Smooth muscle cell (in vitro differentiated cells): Measurements from ENCODE around the gene ADPRHL1. TPM values are rescaled to one million over a fixed set of nuclear protein-coding genes. Genes with fewer than 3 reads are reported as not detected.

Experiments
- DNase-seq: peaks from one replicate; lab custom pipeline; 2025; ENCODE audit not compliant: unreplicated experiment; lab: John Stamatoyannopoulos, UW
- H2AFZ ChIP-seq: fragments of 200-600 bp; sonication (generic); 2 replicates; pipeline ENCODE4 v1.6.0; 2016; ENCODE audit warnings: antibody characterized with exemption, low read depth, mild to moderate bottlenecking
- H3F3A ChIP-seq: fragments of 200-600 bp; sonication (generic); 2 replicates; pipeline ENCODE4 v1.6.0; 2017; ENCODE audit warnings: antibody characterized with exemption, low read depth
- H3K27ac ChIP-seq: fragments of 200-600 bp; sonication (generic); 2 replicates; pipeline ENCODE4 v1.5.1; 2016; ENCODE audit warnings: low read depth, mild to moderate bottlenecking
- H3K27me3 ChIP-seq: fragments of 200-600 bp; sonication (generic); 2 replicates; pipeline ENCODE4 v1.6.1; 2016; ENCODE audit warnings: low read depth, mild to moderate bottlenecking
- H3K36me3 ChIP-seq: fragments of 200-600 bp; sonication (generic); 2 replicates; pipeline ENCODE4 v1.5.1; 2016; ENCODE audit warnings: low read depth
- H3K4me1 ChIP-seq: fragments of 200-600 bp; sonication (generic); 2 replicates; pipeline ENCODE4 v1.5.1; 2016; ENCODE audit warnings: low read depth
- H3K4me2 ChIP-seq: fragments of 200-600 bp; sonication (generic); 2 replicates; pipeline ENCODE4 v1.6.0; 2016; ENCODE audit warnings: mild to moderate bottlenecking
- H3K4me3 ChIP-seq: fragments of 200-600 bp; sonication (generic); 2 replicates; pipeline ENCODE4 v1.5.1; 2016; ENCODE audit warnings: mild to moderate bottlenecking
- H3K79me2 ChIP-seq: fragments of 200-600 bp; sonication (generic); 2 replicates; pipeline ENCODE4 v1.6.0; 2016; ENCODE audit warnings: low read depth, mild to moderate bottlenecking
- H3K9ac ChIP-seq: fragments of 200-600 bp; sonication (generic); 2 replicates; pipeline ENCODE4 v1.6.0; 2016; ENCODE audit warnings: low read depth
- H3K9me3 ChIP-seq: fragments of 200-600 bp; sonication (generic); replicated peaks from 2 replicates; pipeline ENCODE4 v1.5.1; 2016; ENCODE audit warnings: low read depth
- H4K20me1 ChIP-seq: fragments of 200-600 bp; sonication (generic); 2 replicates; pipeline ENCODE4 v1.6.0; 2016; ENCODE audit warnings: low read depth
- WGBS: methylation state at CpG from one replicate; pipeline ENCODE4 v1.1.7; 2016; ENCODE audit warnings: low lambda C conversion rate; 5-methylcytosine and 5-hydroxymethylcytosine counted together
- polyA plus RNA-seq: library from polyadenylated mRNA; unstranded; fragments of >200 nt; fragmentation: Nextera tagmentation; extraction: Ambion mirVana; gene quantifications from 2 replicates; pipeline ENCODE4 v1.2.1, GENCODE V29; 2016
- total RNA-seq: library from RNA; depleted of rRNA; stranded (reverse); fragments of >200 nt; gene quantifications from 2 replicates; pipeline ENCODE4 v1.2.3, GENCODE V29; 2014
- TF ChIP-seq, protein P1 (sequence below): fragments of 200-600 bp; sonication (generic); IDR thresholded peaks from 2 replicates; pipeline ENCODE4 v1.5.1; 2017; ENCODE audit warnings: borderline replicate concordance, mild to moderate bottlenecking, antibody characterized with exemption; ENCODE audit not compliant: insufficient read depth, poor library complexity, severe bottlenecking

The ADPRHL1 gene
- total and polyA plus RNA-seq, 2 experiments from 2014 or later: 0.18 to 1.2 TPM

DNA sequence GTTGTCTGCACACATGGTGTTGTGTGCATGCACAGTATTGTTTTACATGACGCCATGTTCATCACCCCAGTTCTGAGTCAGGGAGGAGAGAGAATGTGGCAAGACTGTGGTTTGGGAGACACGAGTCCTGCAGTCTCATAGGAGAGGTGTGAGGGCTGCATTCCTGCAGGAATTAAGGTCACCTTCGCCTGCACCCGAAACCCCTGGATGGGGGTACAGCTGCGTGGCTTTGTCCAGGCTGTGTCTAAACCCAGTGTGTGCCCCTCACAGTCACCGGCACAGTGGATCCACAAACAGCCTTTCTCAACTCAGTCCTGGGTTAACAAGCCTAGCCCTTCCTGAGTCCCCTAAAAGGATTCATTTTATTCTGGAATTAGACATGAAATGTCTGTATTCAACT is 5.7 kb downstream of the ADPRHL1 start:
- no peak overlapping the region for H3K27ac ChIP-seq
- no peaks in the 10 kb centered on the region for H3K9me3 ChIP-seq
- WGBS: 96% methylated on average over 6 of the region's 6 CpGs
- peaks cover 6% of the 10 kb centered on the region for H3K36me3 ChIP-seq
- H3K4me1 ChIP-seq: no peaks in the 10 kb centered on the region
- no peak overlapping the region for H3K4me3 ChIP-seq
- H2AFZ ChIP-seq: no peak overlapping the region
- H3K27me3 ChIP-seq: no peaks in the 10 kb centered on the region
- no peak overlapping the region for H3K4me2 ChIP-seq
- DNase-seq: no peak
- no peaks in the 10 kb centered on the region for H3F3A ChIP-seq
- H4K20me1 ChIP-seq: no peaks in the 10 kb centered on the region
- TF ChIP-seq, protein P1, sequence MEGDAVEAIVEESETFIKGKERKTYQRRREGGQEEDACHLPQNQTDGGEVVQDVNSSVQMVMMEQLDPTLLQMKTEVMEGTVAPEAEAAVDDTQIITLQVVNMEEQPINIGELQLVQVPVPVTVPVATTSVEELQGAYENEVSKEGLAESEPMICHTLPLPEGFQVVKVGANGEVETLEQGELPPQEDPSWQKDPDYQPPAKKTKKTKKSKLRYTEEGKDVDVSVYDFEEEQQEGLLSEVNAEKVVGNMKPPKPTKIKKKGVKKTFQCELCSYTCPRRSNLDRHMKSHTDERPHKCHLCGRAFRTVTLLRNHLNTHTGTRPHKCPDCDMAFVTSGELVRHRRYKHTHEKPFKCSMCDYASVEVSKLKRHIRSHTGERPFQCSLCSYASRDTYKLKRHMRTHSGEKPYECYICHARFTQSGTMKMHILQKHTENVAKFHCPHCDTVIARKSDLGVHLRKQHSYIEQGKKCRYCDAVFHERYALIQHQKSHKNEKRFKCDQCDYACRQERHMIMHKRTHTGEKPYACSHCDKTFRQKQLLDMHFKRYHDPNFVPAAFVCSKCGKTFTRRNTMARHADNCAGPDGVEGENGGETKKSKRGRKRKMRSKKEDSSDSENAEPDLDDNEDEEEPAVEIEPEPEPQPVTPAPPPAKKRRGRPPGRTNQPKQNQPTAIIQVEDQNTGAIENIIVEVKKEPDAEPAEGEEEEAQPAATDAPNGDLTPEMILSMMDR: no peak
- no peak overlapping the region for H3K9ac ChIP-seq
- no peaks in the 10 kb centered on the region for H3K79me2 ChIP-seq

DNA sequence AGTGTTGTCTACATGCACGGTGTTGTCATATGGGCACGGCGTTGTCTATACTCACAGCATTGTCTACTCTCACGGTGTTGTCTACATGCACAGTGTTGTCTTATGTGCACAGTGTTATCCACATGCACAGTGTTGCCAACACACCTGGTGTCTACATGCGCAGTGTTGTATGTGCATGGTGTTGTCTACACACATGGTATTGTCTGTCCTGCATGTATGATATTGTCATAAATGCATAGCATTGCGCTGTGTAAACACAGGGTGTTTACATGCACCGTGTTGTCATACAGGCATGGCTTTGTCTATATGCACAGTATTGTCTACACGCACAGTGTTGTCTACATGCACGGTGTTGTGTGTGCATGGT is 6.8 kb downstream of the ADPRHL1 start:
- TF ChIP-seq, protein P1: no peak
- Histone ChIP-seq H3K79me2 (no peaks in the 10 kb centered on the region), H2AFZ (no peak overlapping the region), H3K4me2 (no peak overlapping the region), H4K20me1 (no peaks in the 10 kb centered on the region), H3K27ac (no peak overlapping the region), H3K27me3 (no peaks in the 10 kb centered on the region), H3F3A (no peaks in the 10 kb centered on the region), H3K4me1 (no peaks in the 10 kb centered on the region), H3K9ac (no peak overlapping the region), H3K4me3 (no peak overlapping the region), H3K9me3 (no peaks in the 10 kb centered on the region), H3K36me3 (peaks cover 11% of the 10 kb centered on the region)
- DNase-seq: no peak
- WGBS: 97% methylated on average over 9 of the region's 9 CpGs

DNA sequence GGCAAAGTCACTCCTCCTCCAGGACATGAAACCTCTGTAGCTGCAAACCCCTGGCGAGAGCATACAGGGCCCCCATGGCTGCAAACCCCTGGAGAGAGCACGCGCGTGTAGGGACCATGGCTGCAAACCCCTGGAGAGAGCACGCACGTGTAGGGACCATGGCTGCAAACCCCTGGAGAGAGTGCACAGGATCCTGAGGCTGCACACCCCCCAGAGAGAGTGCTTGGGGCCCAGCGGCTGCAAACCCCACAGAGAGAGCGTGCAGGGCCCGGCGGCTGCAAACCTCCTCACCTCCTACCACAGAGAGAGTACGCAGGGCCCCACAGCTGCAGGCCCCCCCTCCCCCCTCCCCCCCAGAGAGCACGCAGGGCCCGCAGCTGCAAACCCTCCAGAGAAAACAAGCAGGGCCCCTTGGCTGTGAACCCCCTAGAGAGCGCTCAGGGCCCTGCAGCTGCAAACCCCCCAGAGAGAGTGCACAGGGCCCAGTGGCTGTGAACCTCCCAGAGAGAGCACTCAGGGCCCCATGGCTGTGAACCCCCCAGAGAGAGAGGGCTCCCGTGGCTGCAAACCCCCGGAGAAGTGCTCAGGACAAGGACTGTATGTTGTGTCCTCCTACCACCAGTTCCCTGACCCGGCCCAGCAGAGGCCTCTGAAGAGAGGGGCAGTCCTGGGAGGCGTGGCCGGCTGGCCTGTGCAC is 7.3 kb downstream of the ADPRHL1 start:
- H3K27me3 ChIP-seq: no peaks in the 10 kb centered on the region
- TF ChIP-seq, protein P1: no peak

DNA sequence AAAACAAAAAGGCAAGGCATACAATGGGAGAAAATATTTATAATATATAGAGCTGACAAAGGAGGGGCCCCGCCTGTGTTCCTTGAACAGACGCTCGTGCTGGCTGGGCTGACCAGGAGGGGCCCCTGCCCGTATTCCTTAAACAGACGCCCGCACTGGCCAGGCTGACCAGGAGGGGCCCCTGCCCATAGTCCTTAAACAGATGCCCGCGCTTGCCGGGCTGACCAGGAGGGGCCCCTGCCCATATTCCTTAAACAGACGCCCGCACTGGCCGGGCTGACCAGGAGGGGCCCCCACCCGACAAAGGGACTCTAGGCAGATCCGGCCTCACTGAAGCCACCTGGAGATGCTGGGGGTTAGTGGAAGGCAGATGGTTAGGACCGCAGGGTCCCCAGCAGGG is 9.3 kb downstream of the ADPRHL1 start:
- TF ChIP-seq, protein P1: no peak
- Histone ChIP-seq H3K4me2 (no peak overlapping the region), H3K4me1 (no peaks in the 10 kb centered on the region), H3K27me3 (no peaks in the 10 kb centered on the region), H3K79me2 (no peaks in the 10 kb centered on the region), H2AFZ (no peak overlapping the region), H3K4me3 (no peak overlapping the region), H3K9me3 (no peaks in the 10 kb centered on the region), H4K20me1 (no peaks in the 10 kb centered on the region), H3F3A (no peaks in the 10 kb centered on the region), H3K36me3 (peaks cover 11% of the 10 kb centered on the region), H3K27ac (no peak overlapping the region), H3K9ac (no peak overlapping the region)
- WGBS: 98% methylated on average over 15 of the region's 15 CpGs
- DNase-seq: no peak

More for the DNA sequence above, 7.3 kb downstream of the ADPRHL1 start:
- no peaks in the 10 kb centered on the region for H3K79me2 ChIP-seq
- no peak for DNase-seq
- no peak overlapping the region for H2AFZ ChIP-seq
- 97% methylated on average over 16 of the region's 19 CpGs for WGBS
- peaks cover 11% of the 10 kb centered on the region for H3K36me3 ChIP-seq
- no peaks in the 10 kb centered on the region for H3K4me1 ChIP-seq
- no peaks in the 10 kb centered on the region for H3F3A ChIP-seq
- H3K9ac ChIP-seq: no peak overlapping the region
- no peaks in the 10 kb centered on the region for H4K20me1 ChIP-seq
- no peak overlapping the region for H3K4me2 ChIP-seq
- H3K9me3 ChIP-seq: no peaks in the 10 kb centered on the region
- H3K4me3 ChIP-seq: no peak overlapping the region
- no peak overlapping the region for H3K27ac ChIP-seq
